HG03064 (cell line): ENCODE measurements around the gene CFAP45.

Experiments used
- ATAC-seq: cut with Tn5 transposase; IDR thresholded peaks from one replicate; pipeline ENCODE4 v1.9.1; 2021; ENCODE audit warnings: low read depth; ENCODE audit not compliant: unreplicated experiment

The CFAP45 gene

GRCh38 chr1:159881622-159882526, 18.1 kb downstream of the CFAP45 start:
- no peak for ATAC-seq

GRCh38 chr1:159880430-159880829, 19.5 kb downstream of the CFAP45 start:
- ATAC-seq: no peak

GRCh38 chr1:159879977-159880376, 20.0 kb downstream of the CFAP45 start:
- ATAC-seq: no peak

- no peak for ATAC-seq
Measured at GRCh38 chr1:159879136-159879535, 20.8 kb downstream of the CFAP45 start.

- no peak for ATAC-seq
Measured at GRCh38 chr1:159877695-159878444, 22.1 kb downstream of the CFAP45 start.

- ATAC-seq: no peak
Measured at GRCh38 chr1:159873530-159874143, 26.3 kb downstream of the CFAP45 start.

- ATAC-seq: no peak
Measured at GRCh38 chr1:159872891-159873290, 27.1 kb downstream of the CFAP45 start.

- no peak for ATAC-seq
Measured at GRCh38 chr1:159870704-159871103, 29.3 kb downstream of the CFAP45 start.

GRCh38 chr1:159869607-159870006, 30.4 kb downstream of the CFAP45 start:
- ATAC-seq: no peak

GRCh38 chr1:159869173-159869572, 30.8 kb downstream of the CFAP45 start:
- ATAC-seq: no peak

- no peak for ATAC-seq
Measured at GRCh38 chr1:159868766-159869165, 31.2 kb downstream of the CFAP45 start.

GRCh38 chr1:159867664-159868026, 32.3 kb downstream of the CFAP45 start:
- ATAC-seq: no peak

- ATAC-seq: no peak
Measured at GRCh38 chr1:159866905-159867663, 32.9 kb downstream of the CFAP45 start.

GRCh38 chr1:159866066-159866465, 33.9 kb downstream of the CFAP45 start:
- ATAC-seq: no peak

- ATAC-seq: no peak
Measured at GRCh38 chr1:159864262-159864661, 35.7 kb downstream of the CFAP45 start.

GRCh38 chr1:159862557-159862956, 37.4 kb downstream of the CFAP45 start, which contains the start of gene VSIG8:
VSIG8 (minus strand) TSS chr1:159862657; CDS start chr1:159862521, 136 bp downstream.
- no peak for ATAC-seq

GRCh38 chr1:159862031-159862430, 37.9 kb downstream of the CFAP45 start:
- ATAC-seq: no peak

GRCh38 chr1:159861218-159861617, 38.7 kb downstream of the CFAP45 start:
- no peak for ATAC-seq

GRCh38 chr1:159860456-159860855, 39.5 kb downstream of the CFAP45 start:
- no peak for ATAC-seq

- ATAC-seq: no peak
Measured at GRCh38 chr1:159859767-159860322, 40.1 kb downstream of the CFAP45 start.
